GM19035 (cell line): ENCODE results near the gene DCDC2.
"Not testable (repeated sequence)": the region's sequence is repeated elsewhere in the genome, so short reads cannot be mapped to it uniquely, and the experiment has no call there.

ENCODE experiments used
- ATAC-seq: cut with Tn5 transposase; IDR thresholded peaks from one replicate; pipeline ENCODE4 v1.9.1; 2021; ENCODE audit not compliant: unreplicated experiment

The DCDC2 gene

DNA sequence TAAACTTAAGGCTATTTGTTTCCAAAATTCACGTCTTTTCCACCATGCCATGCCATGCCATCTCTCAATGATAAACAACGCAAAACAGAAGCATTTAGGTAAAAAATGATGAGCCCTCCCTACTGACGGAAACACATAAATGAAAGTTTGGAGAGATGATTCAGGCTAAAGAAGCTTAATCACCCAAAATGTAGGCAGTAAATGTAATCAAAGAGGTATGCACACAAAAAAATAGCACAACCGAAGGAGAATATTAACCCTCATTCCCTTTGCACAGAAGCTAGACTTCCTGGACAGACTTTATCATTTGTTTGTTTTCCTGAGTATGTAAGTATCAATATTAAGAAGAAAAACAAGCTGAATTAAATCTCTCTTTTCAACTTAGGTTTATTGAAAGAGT is 28.8 kb downstream of the DCDC2 start:
- no peak for ATAC-seq

DNA sequence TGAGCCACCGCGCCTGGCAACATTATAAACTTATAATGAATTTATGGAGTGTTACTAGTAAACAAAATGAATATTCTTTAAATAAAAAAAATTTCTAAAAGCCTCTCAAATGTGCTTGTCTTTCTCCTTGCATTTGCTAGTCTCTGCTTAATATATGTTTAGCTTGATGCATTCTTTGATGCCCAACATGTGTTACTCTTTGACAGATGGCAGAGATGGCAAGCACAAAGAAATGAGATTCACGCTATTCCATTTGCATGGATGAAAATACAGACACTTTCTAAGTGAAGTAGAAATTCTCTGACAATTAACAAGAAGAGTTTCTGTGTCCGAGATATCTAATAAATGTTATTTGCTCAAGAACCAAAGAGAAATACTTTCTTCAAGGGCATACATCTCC is 30.1 kb downstream of the DCDC2 start:
- ATAC-seq = no peak

DNA sequence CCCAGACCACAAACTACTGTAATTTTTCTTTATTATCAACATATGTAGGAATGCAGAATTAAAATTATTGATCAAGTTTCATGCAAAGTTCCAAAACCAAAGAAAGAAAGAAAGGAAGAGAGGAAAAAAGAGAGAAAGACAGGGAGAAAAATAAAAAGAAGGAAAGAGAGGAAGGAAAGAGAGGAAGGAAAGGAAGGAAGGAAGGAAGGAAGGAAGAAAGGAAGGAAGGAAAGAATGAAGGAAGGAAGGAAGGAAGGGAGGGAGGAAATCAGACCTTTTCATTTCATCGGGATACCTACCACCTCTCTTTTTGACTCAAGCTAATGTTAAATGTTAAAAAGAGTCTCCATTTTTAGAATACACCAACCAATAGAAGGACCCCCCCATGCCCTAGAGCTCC is 31.9 kb downstream of the DCDC2 start:
- ATAC-seq = no peak

DNA sequence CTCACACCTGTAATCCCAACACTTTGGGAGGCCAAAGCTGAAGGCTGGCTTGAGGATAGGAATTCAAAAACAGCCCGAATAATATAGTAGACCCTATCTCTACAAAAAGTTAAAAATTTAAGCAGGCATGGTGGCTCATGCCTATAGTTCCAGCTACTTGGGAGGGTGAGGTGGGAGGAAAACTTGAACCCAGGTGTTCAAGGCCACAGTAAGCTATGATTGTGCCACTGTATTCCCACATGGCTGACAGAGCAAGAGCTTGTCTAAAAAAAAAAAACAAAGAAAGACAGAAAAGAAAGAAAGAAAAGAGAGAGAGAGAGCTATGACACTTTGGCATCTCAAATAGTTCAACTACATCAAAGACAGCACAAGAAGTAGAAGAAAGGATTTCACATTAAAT is 33.2 kb downstream of the DCDC2 start:
- no peak for ATAC-seq

DNA sequence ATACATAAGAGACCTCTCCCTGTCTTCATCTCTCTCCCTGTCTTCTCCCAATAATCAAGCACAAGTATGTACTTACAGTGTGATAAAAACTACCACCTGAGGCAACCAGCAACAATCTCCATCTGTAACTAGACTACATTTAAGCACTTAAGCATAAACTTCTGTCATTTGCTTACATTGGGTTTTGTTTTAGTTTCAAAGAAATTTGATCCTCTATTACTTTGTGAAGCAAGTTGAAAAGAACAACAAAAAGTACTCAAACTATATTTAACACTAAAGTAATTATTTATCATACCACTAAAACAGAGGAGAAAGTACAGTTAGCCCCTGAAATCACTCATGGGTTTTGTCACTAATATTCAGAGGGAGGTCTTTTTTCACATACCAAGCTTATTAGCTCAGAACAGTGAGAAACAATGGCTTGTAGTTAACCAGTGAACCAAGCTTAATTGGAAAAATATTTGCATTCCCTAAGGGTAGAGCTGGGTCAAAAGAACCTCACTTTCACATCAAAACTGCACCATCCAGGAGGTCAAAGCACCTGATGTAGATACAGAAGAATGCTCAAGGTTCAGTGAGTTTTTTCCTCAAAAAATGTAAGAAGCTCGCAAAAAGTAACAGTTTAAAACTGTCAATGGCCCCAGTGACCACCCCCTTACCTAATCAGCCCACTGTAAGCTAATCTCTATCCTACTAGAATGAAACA is 34.1 kb downstream of the DCDC2 start:
- no peak for ATAC-seq

DNA sequence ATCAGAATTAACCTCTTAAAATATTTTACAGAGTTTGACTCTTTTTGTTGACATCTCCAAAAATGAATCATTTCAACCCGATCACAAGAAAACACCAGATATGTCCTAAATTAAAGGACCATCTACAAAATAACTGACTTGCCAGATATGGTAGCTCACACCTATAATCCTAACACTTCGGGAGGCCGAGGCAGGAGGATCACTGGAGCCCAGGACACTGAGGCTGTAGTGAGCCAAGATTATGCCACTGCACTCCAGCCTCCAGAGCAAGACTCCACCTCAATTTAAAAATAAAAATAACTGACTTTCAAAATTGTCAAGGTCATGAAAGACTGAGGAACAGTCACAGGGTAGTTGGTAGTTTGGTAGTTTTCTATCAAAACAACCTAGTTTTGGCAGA is 34.9 kb downstream of the DCDC2 start:
- ATAC-seq = no peak

DNA sequence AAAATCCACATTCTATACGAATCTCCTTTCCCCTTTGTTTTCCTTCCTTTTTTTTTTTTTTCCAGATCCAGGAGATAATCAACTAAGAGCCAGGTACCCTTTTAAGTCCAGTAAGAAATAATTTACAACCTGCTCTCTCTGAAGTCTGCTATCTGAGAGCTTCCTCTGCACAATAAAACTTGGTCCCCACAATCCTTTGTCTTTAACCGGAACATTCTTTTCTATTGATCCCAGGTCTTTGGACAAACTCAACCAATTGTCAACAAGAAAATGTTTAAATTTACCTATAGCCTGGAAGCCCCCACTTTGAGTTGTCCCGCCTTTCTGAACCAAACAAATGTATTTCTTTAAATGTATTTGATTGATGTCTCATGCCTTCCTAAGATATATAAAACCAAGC is 35.4 kb downstream of the DCDC2 start:
- not testable (repeated sequence) for ATAC-seq

DNA sequence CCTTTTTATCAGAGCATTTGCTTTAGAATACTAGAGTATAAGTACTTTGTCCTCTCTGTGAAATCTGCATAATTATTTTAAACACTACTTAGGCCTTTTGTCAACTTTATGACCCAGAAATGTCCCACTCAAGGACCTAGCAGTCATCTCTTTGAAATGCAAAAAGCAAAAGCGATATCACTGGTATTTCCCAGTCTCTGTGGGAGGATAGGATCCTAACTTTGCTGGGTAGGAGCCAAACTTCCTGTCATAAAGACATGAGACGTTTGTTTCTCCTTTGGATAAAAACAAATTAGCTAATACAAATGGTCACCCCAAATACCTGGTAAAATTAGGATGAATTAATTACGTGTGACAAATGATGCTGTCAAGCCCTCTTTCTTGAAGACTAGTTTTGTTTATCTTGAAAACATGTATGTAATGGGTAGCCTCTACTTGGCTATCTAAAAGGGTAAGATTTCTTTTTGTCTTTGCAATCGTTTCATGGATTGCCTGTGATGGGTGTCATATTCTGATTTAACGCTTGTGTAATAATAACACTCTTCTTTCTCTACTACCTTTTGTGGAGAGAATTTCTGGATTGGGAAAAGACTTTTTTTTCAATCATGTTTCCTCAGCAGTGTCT is 36.2 kb downstream of the DCDC2 start:
- ATAC-seq = no peak

DNA sequence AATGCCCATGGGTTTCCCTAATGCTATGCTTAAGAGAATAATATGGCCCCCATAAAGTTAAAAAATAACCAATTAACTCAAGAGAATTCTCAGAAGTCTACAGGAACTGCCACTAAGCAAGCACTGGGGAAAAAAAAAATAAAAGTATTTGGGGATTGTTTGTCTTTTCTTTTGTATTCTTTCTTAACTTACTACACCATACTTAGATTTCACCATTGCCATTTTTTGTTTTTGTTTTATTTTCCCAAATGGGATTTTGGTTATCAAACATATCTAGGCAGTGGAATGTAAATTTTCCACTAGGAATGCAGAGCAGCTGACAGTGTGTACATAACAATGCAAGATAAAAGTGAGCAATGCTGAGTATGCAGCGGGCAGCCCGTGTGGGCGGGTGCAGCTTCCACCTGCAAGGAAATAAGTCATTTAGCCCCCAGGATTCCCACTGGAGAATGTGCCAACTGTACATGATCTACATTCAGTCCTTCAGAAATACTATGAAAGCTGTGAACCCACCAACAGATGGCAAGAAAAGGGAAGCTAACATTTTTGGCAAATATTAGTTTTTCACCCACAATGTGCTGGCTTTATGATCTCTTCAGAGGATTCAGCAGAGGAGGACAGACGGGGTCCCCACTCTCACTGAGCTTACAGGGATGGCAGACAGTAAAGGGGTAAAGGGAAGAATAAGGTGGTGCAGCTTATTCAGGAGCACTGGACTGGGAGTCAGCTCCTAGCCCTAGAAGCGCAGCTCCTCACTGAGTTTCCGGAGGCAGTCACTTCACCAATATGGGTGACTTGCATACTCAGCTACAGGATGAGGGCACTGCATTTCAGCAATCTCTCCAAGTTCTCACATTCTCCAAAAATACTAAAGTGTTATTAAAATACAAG is 44.4 kb downstream of the DCDC2 start:
- no peak for ATAC-seq

DNA sequence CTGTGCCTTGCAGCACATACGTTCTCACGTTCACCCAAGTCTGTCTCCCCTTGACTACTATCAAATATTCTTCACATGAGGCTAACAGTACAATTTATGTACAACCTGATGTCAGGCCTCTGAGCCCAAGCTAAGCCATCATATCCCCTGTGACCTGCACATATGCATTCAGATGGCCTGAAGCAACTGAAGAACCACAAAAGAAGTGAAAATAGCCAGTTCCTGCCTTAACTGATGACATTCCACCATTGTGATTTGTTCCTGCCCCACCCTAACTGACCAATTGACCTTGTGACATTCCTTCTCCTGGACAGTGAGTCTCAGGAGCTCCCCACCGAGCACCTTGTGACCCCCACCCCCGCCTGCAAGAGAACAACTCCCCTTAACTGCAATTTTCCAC is 46.1 kb downstream of the DCDC2 start:
- ATAC-seq = not testable (repeated sequence)

DNA sequence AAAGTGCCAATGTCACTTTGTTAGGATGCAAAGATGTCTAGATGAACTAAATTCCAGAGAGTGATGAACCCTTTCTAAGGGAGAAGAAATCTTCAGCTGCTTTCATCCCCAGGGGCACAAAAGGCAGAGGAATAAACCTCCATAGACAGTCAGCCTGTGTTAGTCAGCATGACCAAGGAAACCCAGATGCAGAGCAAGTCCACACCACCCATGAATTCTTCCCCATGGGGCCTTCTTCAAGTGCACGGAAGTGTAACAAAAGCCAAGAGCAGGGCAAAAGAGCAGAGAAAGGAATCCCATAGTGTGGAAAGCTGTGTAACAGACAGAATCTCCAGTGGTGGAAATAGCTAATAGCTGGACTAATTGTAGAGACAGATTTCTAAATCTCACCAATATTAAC is 50.0 kb downstream of the DCDC2 start:
- no peak for ATAC-seq

DNA sequence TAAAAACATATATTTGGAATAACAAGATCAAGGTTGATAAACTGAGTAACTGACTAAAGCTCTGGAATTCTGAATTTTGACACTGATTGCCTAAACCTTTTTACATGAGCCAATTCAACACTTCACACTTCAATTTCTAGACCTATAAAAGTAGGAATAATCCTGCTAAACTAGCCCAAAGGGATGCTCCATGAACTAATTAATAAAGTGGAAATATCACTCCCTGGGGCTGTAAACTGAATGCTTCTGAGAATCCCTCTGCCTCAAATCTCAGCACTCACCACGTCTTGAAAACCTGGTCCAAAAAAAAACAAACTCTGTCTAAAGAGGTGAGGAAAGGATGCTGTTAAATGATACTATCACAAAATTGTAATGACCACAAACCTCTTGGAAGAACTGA is 50.9 kb downstream of the DCDC2 start:
- ATAC-seq = no peak

DNA sequence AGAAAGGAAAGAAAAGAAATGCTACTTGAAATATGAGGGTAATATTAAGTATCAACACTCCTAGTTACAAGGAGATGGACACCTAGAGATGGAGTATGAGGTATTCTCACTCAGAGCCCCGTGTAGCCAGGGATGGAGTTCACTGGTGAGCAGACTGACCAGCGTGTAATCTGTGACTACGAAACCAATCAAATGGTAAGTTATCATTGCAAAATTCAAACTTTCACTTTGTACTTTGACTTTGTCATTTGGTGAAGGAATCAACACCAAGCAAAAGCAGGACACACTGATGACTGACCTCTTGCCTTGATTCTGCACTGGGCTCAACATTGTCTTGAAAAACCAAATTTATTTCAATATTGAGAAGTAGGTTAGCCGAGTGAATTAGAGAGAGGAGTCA is 51.8 kb downstream of the DCDC2 start:
- ATAC-seq = no peak

DNA sequence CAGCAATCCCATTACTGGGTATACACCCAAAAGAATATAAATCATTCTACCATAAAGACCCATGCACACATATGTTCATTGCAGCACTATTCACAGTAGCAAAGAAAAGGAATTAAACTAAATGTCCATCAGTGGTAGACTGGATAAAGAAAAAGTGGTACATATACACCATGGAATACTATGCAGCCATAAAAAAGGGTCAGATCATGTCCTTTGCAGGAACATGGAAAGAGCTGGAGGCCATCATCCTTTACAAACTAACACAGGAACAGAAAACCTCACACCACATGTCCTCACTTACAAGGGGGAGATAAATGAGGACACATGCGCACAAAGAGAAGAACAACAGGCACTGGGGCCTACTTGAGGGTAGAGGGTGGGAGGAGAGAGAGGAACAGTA is 60.9 kb downstream of the DCDC2 start:
- ATAC-seq = no peak

DNA sequence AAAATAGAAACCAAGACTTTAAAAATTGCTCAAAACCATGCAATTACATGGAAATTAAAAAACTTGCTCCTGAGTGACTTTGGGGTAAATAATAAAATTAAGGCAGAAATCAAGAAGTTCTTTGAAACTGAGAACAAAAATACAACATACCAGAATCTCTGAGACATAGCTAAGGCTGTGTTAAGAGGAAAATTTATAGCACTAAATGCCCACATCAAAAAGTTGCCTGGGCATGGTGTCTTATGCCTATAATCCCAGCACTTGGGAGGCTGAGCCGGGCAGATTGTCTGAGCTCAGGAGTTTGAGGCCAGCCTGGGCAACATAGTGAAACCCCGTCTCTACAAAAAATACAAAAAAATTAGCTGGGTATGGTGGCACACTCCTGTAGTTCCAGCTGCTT is 64.0 kb downstream of the DCDC2 start:
- not testable (repeated sequence) for ATAC-seq

DNA sequence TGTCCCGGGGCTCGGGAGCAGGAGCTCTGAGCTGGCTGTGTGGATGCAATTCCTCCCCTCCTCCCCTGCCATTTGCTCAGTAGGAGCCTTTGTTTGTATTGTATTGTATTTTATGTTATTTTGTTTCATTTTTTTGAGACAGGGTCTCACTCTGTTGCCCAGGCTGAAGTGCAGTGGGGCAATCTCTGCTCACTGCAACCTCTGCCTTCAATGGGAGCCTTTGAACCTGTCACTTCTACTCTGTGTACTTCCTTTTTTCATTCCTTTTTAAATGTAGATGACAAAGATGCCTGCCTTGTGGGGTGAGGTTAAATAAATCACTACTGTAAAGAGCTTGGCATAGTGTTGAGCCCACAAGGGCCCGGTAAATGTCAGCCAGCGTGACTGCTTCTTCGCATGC is 70.6 kb downstream of the DCDC2 start:
- ATAC-seq = no peak

DNA sequence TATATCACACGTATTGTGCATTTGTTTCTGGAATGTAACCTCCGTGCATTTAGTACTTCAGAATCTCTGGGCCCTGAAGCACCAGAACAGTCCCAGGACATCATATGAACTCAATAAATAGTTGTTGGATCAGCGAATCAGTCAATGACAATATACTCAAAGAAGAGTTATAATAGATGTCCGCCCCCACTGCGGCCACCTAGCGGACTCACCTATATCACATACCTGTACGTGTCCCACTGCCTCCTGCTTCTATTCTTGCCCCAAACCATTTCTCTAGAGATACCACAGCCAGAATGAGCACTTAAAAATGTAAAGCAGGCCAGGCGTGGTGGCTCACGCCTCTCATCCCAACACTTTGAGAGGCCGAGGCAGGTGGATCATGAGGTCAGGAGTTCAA is 73.9 kb downstream of the DCDC2 start:
- no peak for ATAC-seq

DNA sequence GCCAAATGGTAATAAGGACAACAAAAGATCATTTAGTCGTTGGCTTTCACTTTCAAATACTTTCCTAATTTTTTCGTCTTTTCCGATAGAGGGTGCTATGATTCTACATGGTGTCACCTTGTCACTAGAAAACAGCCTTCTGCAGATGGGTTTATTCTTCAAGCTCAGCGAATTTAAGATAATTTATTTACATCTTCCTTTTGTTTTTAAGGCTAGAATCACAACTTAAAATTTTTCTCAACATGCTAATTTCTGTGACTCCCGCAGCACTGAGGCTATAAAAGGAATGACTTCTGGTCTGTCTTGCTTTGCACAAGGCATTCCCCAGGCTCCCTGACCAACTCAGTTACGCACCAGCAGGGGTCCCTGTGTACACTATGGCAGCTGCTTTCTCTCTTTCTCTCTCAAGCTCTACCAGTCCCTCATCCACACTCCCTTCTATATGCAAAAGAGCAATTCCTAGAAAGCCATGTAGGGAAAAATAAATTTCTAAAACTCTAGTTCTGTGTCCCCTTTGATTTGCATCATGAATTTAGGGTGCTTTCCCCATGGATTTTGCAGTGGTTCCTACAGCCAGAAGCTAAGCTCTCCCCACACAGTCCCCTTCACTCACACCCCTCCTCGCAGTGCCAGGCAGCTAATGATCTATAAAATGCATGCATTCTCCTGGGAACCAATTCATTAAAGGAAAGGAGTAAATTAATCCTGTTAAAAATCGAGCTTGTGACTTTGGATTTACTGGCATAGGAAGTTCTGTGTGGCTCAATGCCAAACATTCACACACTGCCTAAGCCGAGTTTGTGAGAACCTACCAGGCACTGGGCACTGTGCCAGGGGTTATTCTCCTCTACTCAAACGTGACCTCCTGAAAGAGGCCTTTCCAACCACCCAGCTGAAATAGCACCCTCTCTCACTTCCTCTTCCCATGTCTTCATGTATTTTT is 74.5 kb downstream of the DCDC2 start:
- ATAC-seq = peak; percentile 73

DNA sequence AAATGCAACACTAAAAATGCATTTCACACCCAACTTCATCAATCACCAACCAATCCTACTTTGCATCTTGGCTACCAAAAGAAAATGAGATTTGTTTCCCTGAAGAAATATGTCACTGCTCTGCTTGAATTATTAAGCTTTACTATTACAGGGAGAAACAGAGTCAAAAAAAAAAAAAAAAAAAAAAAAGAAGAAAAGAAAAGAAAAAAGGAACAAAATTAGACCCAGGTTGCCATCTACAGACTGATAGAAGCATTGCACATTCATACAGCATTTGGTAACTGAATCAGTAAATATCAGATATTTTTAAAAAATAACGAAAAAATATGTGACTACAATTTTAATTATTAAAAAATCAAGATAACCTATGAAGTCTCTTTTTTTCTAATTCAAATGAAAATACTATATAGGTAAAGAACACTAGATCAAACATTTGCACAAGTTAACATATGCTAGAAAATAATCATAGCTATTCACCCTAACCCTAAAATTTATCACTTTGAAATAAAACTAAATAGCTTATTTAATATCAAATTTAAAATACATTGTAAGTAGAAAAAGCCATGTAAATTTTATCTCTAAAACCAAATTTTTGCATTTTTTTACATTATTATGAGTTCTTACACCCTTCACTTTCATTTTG is 83.3 kb downstream of the DCDC2 start:
- no peak for ATAC-seq

DNA sequence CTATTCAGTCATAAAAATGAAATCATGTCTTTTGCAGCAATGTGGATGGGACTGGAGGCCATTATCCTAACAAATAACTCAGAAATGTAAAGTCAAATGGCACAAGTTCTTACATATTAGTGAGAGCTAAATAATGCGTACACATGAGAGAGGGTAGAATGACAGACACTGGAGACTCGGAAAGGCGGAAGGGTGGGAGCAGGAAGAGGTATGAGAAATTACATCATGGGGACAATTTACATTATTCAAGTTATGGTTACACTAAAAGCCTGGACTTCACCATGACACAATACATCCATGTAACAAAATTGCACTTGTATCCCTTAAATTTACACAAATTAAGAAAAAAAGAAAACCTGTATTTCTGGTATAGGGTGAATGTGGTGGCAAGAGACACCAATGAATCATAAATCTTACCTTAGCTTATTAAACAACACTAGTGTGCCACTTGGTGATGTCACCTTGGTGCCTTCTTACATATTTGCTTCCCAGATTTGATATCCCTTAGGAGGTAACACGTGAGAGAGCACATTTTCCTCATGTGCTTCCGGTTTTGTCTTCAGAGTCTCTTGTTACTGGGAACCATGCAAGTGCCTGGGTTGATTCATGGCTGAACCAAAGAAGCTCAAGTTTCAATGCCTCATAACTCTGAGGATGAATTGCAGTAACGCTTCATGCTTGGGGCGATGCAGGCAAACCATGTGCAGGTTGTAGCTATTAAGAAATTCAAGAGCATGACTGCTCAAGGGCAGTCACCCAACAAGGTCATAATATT is 84.6 kb downstream of the DCDC2 start:
- no peak for ATAC-seq
